Measurements from ENCODE around the gene PCDHB14. TPM values are rescaled to one million over a fixed set of nuclear protein-coding genes. Genes with fewer than 3 reads are reported as not detected.

PCDHB14 gene
- total and polyA plus RNA-seq, 2 donors: 8.2 to 10.1 TPM

DNA sequence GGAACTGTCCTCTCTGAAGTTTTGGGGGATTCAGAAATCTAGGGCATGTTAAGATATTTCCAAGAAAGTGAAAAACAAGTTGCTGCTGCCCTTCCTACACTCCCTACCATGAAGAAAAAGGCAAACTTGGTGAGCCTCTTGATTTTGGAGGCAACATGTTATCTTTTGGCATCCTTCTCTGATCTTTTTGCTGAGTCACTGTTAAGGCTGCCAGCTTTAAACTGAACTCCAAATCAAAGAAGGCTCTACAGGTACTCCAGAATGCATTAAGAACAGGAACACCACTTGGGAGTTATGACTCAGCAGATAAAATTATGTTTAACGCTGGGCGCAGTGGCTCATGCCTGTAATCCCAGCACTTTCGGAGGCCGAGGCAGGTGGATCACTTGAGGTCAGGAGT is 46.1 kb downstream of the PCDHB14 start:
- DNase-seq (ENCODE audit: extremely low spot score): no peak
- H3K36me3 ChIP-seq (ENCODE audit: insufficient read depth): peaks cover 2% of the 10 kb centered on the region
- no peaks in the 10 kb centered on the region for H3K4me1 ChIP-seq (ENCODE audit: insufficient read depth)
- H3K27ac ChIP-seq (ENCODE audit: low read depth): no peak overlapping the region
- WGBS: 93% methylated on average over 4 of the region's 4 CpGs
- H3K4me3 ChIP-seq (ENCODE audit: low read depth, low read length): no peak overlapping the region

DNA sequence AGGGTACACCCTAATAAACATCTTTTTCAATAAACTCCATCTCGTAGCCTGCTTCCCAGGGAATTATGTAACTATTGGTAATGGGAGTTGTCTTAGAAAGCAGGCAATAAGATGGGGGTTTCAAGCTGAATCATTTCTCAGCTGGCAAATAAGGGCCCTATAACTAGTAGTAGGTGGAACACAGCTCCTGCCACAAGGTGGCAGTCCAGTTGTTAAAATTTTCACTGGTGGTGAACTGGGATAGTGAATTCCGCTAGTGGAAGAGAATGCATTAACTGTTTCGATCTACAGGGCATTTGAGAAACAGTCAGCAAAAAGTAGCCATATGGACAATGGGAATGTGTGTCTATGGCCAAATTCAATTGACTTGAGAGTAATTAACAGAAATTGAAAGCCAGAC is 49.8 kb downstream of the PCDHB14 start:
- H3K4me1 ChIP-seq (ENCODE audit: insufficient read depth): no peaks in the 10 kb centered on the region
- no peak overlapping the region for H3K27ac ChIP-seq (ENCODE audit: low read depth)
- WGBS: 53% methylated on average over 3 of the region's 3 CpGs
- peaks cover 2% of the 10 kb centered on the region for H3K36me3 ChIP-seq (ENCODE audit: insufficient read depth)
- no peak overlapping the region for H3K4me3 ChIP-seq (ENCODE audit: low read depth, low read length)
- DNase-seq (ENCODE audit: extremely low spot score): no peak

Other genes starting within 250 kb of the PCDHB14 start
Only the 30 nearest of the 36 such genes appear.
- 0.16 TPM for gene PCDHB1, start 172.0 kb upstream of the PCDHB14 start, total RNA-seq
- gene PCDHB1, start 172.0 kb upstream of the PCDHB14 start, polyA plus RNA-seq: 0.01 TPM
- 3.4 TPM for gene PCDHB2, start 128.7 kb upstream of the PCDHB14 start, total RNA-seq
- 3.4 TPM for gene PCDHB2, start 128.7 kb upstream of the PCDHB14 start, polyA plus RNA-seq
- 4.6 TPM for gene PCDHB3, start 122.9 kb upstream of the PCDHB14 start, total RNA-seq
- 1.3 TPM for gene PCDHB3, start 122.9 kb upstream of the PCDHB14 start, polyA plus RNA-seq
- 3.8 TPM for gene PCDHB4, start 101.5 kb upstream of the PCDHB14 start, total RNA-seq
- 6.2 TPM for gene PCDHB4, start 101.5 kb upstream of the PCDHB14 start, polyA plus RNA-seq
- 7.0 TPM for gene PCDHB5, start 88.1 kb upstream of the PCDHB14 start, total RNA-seq
- gene PCDHB5, start 88.1 kb upstream of the PCDHB14 start, polyA plus RNA-seq: 9.0 TPM
- 1.1 TPM for gene PCDHB6, start 73.3 kb upstream of the PCDHB14 start, total RNA-seq
- 1.1 TPM for gene PCDHB6, start 73.3 kb upstream of the PCDHB14 start, polyA plus RNA-seq
- 3.2 TPM for gene PCDHB7, start 50.7 kb upstream of the PCDHB14 start, total RNA-seq
- gene PCDHB7, start 50.7 kb upstream of the PCDHB14 start, polyA plus RNA-seq: 2.6 TPM
- gene PCDHB8, start 45.6 kb upstream of the PCDHB14 start, total RNA-seq: 1.6 TPM
- gene PCDHB8, start 45.6 kb upstream of the PCDHB14 start, polyA plus RNA-seq: 1.0 TPM
- 3.3 TPM for gene PCDHB16, start 41.0 kb upstream of the PCDHB14 start, total RNA-seq
- 2.4 TPM for gene PCDHB16, start 41.0 kb upstream of the PCDHB14 start, polyA plus RNA-seq
- gene PCDHB9, start 36.2 kb upstream of the PCDHB14 start, total RNA-seq: 2.4 TPM
- 1.2 TPM for gene PCDHB9, start 36.2 kb upstream of the PCDHB14 start, polyA plus RNA-seq
- 5.0 TPM for gene PCDHB10, start 31.0 kb upstream of the PCDHB14 start, total RNA-seq
- 5.1 TPM for gene PCDHB10, start 31.0 kb upstream of the PCDHB14 start, polyA plus RNA-seq
- gene PCDHB11, start 23.7 kb upstream of the PCDHB14 start, total RNA-seq: 7.3 TPM
- 2.8 TPM for gene PCDHB11, start 23.7 kb upstream of the PCDHB14 start, polyA plus RNA-seq
- gene PCDHB12, start 14.6 kb upstream of the PCDHB14 start, total RNA-seq: 6.9 TPM
- gene PCDHB12, start 14.6 kb upstream of the PCDHB14 start, polyA plus RNA-seq: 3.4 TPM
- 5.9 TPM for gene PCDHB13, start 9.4 kb upstream of the PCDHB14 start, total RNA-seq
- 2.5 TPM for gene PCDHB13, start 9.4 kb upstream of the PCDHB14 start, polyA plus RNA-seq
- 7.8 TPM for gene PCDHB15, start 22.1 kb downstream of the PCDHB14 start, total RNA-seq
- gene PCDHB15, start 22.1 kb downstream of the PCDHB14 start, polyA plus RNA-seq: 7.3 TPM
- 0.69 TPM for gene SLC25A2, start 80.7 kb downstream of the PCDHB14 start, total RNA-seq
- not detected for gene SLC25A2, start 80.7 kb downstream of the PCDHB14 start, polyA plus RNA-seq
- gene TAF7, start 97.4 kb downstream of the PCDHB14 start, total RNA-seq: 85.9 TPM
- gene TAF7, start 97.4 kb downstream of the PCDHB14 start, polyA plus RNA-seq: 100 TPM
- 1.2 TPM for gene PCDHGA1, start 107.2 kb downstream of the PCDHB14 start, total RNA-seq
- 1.2 TPM for gene PCDHGA1, start 107.2 kb downstream of the PCDHB14 start, polyA plus RNA-seq
- gene PCDHGA2, start 115.4 kb downstream of the PCDHB14 start, total RNA-seq: 5.7 TPM
- gene PCDHGA2, start 115.4 kb downstream of the PCDHB14 start, polyA plus RNA-seq: 4.1 TPM
- gene PCDHGA3, start 120.5 kb downstream of the PCDHB14 start, total RNA-seq: 4.6 TPM
- gene PCDHGA3, start 120.5 kb downstream of the PCDHB14 start, polyA plus RNA-seq: 1.6 TPM
- 5.7 TPM for gene PCDHGB1, start 126.8 kb downstream of the PCDHB14 start, total RNA-seq
- gene PCDHGB1, start 126.8 kb downstream of the PCDHB14 start, polyA plus RNA-seq: 0.47 TPM
- 5.8 TPM for gene PCDHGA4, start 131.7 kb downstream of the PCDHB14 start, total RNA-seq
- 2.2 TPM for gene PCDHGA4, start 131.7 kb downstream of the PCDHB14 start, polyA plus RNA-seq
- gene PCDHGB2, start 136.7 kb downstream of the PCDHB14 start, total RNA-seq: 7.9 TPM
- 2.2 TPM for gene PCDHGB2, start 136.7 kb downstream of the PCDHB14 start, polyA plus RNA-seq
- 7.0 TPM for gene PCDHGA5, start 140.8 kb downstream of the PCDHB14 start, total RNA-seq
- 2.6 TPM for gene PCDHGA5, start 140.8 kb downstream of the PCDHB14 start, polyA plus RNA-seq
- gene PCDHGB3, start 146.9 kb downstream of the PCDHB14 start, total RNA-seq: 7.3 TPM
- gene PCDHGB3, start 146.9 kb downstream of the PCDHB14 start, polyA plus RNA-seq: 1.4 TPM
- 9.6 TPM for gene PCDHGA6, start 150.5 kb downstream of the PCDHB14 start, total RNA-seq
- gene PCDHGA6, start 150.5 kb downstream of the PCDHB14 start, polyA plus RNA-seq: 3.7 TPM
- gene PCDHGA7, start 159.4 kb downstream of the PCDHB14 start, total RNA-seq: 6.9 TPM
- 1.9 TPM for gene PCDHGA7, start 159.4 kb downstream of the PCDHB14 start, polyA plus RNA-seq
- gene PCDHGB4, start 164.4 kb downstream of the PCDHB14 start, total RNA-seq: 11.7 TPM
- gene PCDHGB4, start 164.4 kb downstream of the PCDHB14 start, polyA plus RNA-seq: 2.4 TPM
- gene PCDHGA8, start 169.3 kb downstream of the PCDHB14 start, total RNA-seq: 9.1 TPM
- 0.25 TPM for gene PCDHGA8, start 169.3 kb downstream of the PCDHB14 start, polyA plus RNA-seq
- 13.5 TPM for gene PCDHGB5, start 174.6 kb downstream of the PCDHB14 start, total RNA-seq
- 4.7 TPM for gene PCDHGB5, start 174.6 kb downstream of the PCDHB14 start, polyA plus RNA-seq

Data from urinary bladder (tissue), 4 donors.